ENCODE results near the gene ATRNL1. TPM values are rescaled to one million over a fixed set of nuclear protein-coding genes. Genes with fewer than 3 reads are reported as not detected.
"Not testable (repeated sequence)": the region's sequence is repeated elsewhere in the genome, so short reads cannot be mapped to it uniquely, and the experiment has no call there.

ATRNL1 gene
- total and polyA plus RNA-seq, 2 of the 8 experiments (the other 6 are each of a cell fraction or from before 2014, with no cell fraction given): 5.1 to 17.6 TPM

GRCh38 chr10:115355162-115355760, 262.1 kb downstream of the ATRNL1 start (continued):
- TF ChIP-seq TEAD4 (IDR thresholded peaks at IDR 0.05; ENCODE audit: low read depth, low read length) (peak; percentile 32; the same call in 1 of the 2 replicates), EGR1 (IDR thresholded peaks at IDR 0.05; ENCODE audit: borderline replicate concordance, low read depth, low read length) (no peak), RAD21 (IDR thresholded peaks at IDR 0.05 in 1 of 2, conservative IDR thresholded peaks at IDR 0.05 in 1 of 2; ENCODE audit: low read depth in 2 of 2, low read length in 2 of 2) (peak; percentile 98 to 99), POU5F1 (IDR thresholded peaks at IDR 0.05; ENCODE audit: low read depth, low read length) (no peak)

GRCh38 chr10:115367920-115368319, 274.8 kb downstream of the ATRNL1 start:
- H2BK15ac ChIP-seq (ENCODE audit: low read length); H3K56ac ChIP-seq (replicated peaks; ENCODE audit: insufficient read length, low read depth, low read length); H3K4ac ChIP-seq (replicated peaks; ENCODE audit: insufficient read length, low read depth, low read length); H3K79me2 ChIP-seq (ENCODE audit: control insufficient read depth in 1 of 2, insufficient read depth in 2 of 2, low read length in 2 of 2); H3K4me2 ChIP-seq (ENCODE audit: insufficient read depth in 1 of 2, low read depth in 2 of 2, low read length in 2 of 2); H4K8ac ChIP-seq (ENCODE audit: extremely low read depth, insufficient read depth, low read length); H3K27ac ChIP-seq (ENCODE audit: low read depth, low read length); H3K4me3 ChIP-seq (ENCODE audit: extremely low read depth in 1 of 4, insufficient read depth in 2 of 4, low read depth in 3 of 4, low read length in 4 of 4); H3K79me1 ChIP-seq (ENCODE audit: low read depth, low read length); POLR2A ChIA-PET (ENCODE audit: partially characterized antibody); H2AFZ ChIP-seq (ENCODE audit: low read length); H3K18ac ChIP-seq (ENCODE audit: extremely low read depth, low read length); H2BK120ac ChIP-seq (replicated peaks; ENCODE audit: low read depth, low read length); H3K23me2 ChIP-seq (ENCODE audit: low read depth, low read length); H2BK20ac ChIP-seq (ENCODE audit: low read length); H4K20me1 ChIP-seq (replicated peaks in 1 of 2; ENCODE audit: control insufficient read depth in 1 of 2, insufficient read depth in 2 of 2, low read length in 2 of 2); H2AK5ac ChIP-seq (ENCODE audit: low read depth, low read length); H3K4me1 ChIP-seq (replicated peaks in 1 of 4; ENCODE audit: control insufficient read depth in 3 of 4, insufficient read depth in 4 of 4, low read length in 3 of 4); H3K27me3 ChIP-seq (replicated peaks in 1 of 4; ENCODE audit: control insufficient read depth in 3 of 4, extremely low read depth in 1 of 4, insufficient read depth in 3 of 4, low read length in 3 of 4); FAIRE-seq; H3K14ac ChIP-seq (ENCODE audit: insufficient read length); DNase-seq (ENCODE audit: low read depth in 1 of 2, low spot score in 2 of 2); H3K9me3 ChIP-seq (ENCODE audit: insufficient read depth in 2 of 2, low read depth in 1 of 2, low read length in 1 of 2); H4K91ac ChIP-seq (replicated peaks; ENCODE audit: insufficient read length, low read length); H2BK5ac ChIP-seq (ENCODE audit: low read depth, low read length); H3K9ac ChIP-seq (replicated peaks in 1 of 4; ENCODE audit: extremely low read depth in 1 of 4, low read depth in 3 of 4, low read length in 3 of 4); H3K23ac ChIP-seq (ENCODE audit: insufficient read length); H3K36me3 ChIP-seq (ENCODE audit: control insufficient read depth in 2 of 4, insufficient read depth in 4 of 4, low read length in 3 of 4); H2BK12ac ChIP-seq (ENCODE audit: low read depth, low read length); H4K5ac ChIP-seq (ENCODE audit: insufficient read length, low read depth, low read length): not testable (repeated sequence)
- 88% methylated on average over 15 of the region's 18 CpGs; no CpG with 5 or more reads in 1 of the 2 experiments for WGBS, 2 experiments (ENCODE audit: extremely low coverage in 1 of 2, insufficient coverage in 1 of 2, insufficient read length in 1 of 2, insufficient replicate concordance in 2 of 2, low coverage in 1 of 2, low lambda C conversion rate in 2 of 2, missing lambda C conversion rate in 1 of 2)
- CTCF ChIA-PET (ENCODE audit: partially characterized antibody): interaction anchor here (0.7 to 1.5 kb wide), 2 partner anchors 9 to 926 kb away, joined by 3 to 6 read pairs; no protein-coding TSS in a partner anchor

Measured in H1 (cell line).